Measurements from ENCODE around the gene SLC1A7.

The SLC1A7 gene

GRCh38 chr1:53104289-53104913 lies 38.0 kb downstream of the SLC1A7 start:
- Mint-ChIP-seq H3K27me3 (peaks cover 15% of the 10 kb centered on the region), H3K4me3 (no peak overlapping the region), H3K9me3 (no peaks in the 10 kb centered on the region), H3K4me1 (peaks cover 13% of the 10 kb centered on the region), H3K27ac (no peak overlapping the region)
- DNase-seq (no peak), ATAC-seq (no peak)

GRCh38 chr1:53094533-53094919 lies 47.9 kb downstream of the SLC1A7 start:
- DNase-seq (no peak), ATAC-seq (no peak)
- Mint-ChIP-seq H3K27me3 (no peaks in the 10 kb centered on the region), H3K27ac (no peak overlapping the region), H3K4me3 (no peak overlapping the region), H3K9me3 (no peaks in the 10 kb centered on the region), H3K4me1 (no peaks in the 10 kb centered on the region)

GRCh38 chr1:53093778-53094532 lies 48.5 kb downstream of the SLC1A7 start:
- no peak for ATAC-seq
- no peak overlapping the region for H3K4me3 Mint-ChIP-seq
- no peaks in the 10 kb centered on the region for H3K4me1 Mint-ChIP-seq
- no peak overlapping the region for H3K27ac Mint-ChIP-seq
- no peaks in the 10 kb centered on the region for H3K9me3 Mint-ChIP-seq
- DNase-seq: no peak
- no peaks in the 10 kb centered on the region for H3K27me3 Mint-ChIP-seq

GRCh38 chr1:53093451-53093754 lies 49.0 kb downstream of the SLC1A7 start:
- DNase-seq (no peak), ATAC-seq (no peak)
- no peak overlapping the region for H3K27ac Mint-ChIP-seq
- H3K4me1 Mint-ChIP-seq: no peaks in the 10 kb centered on the region
- no peaks in the 10 kb centered on the region for H3K9me3 Mint-ChIP-seq
- no peaks in the 10 kb centered on the region for H3K27me3 Mint-ChIP-seq
- H3K4me3 Mint-ChIP-seq: no peak overlapping the region

DNA sequence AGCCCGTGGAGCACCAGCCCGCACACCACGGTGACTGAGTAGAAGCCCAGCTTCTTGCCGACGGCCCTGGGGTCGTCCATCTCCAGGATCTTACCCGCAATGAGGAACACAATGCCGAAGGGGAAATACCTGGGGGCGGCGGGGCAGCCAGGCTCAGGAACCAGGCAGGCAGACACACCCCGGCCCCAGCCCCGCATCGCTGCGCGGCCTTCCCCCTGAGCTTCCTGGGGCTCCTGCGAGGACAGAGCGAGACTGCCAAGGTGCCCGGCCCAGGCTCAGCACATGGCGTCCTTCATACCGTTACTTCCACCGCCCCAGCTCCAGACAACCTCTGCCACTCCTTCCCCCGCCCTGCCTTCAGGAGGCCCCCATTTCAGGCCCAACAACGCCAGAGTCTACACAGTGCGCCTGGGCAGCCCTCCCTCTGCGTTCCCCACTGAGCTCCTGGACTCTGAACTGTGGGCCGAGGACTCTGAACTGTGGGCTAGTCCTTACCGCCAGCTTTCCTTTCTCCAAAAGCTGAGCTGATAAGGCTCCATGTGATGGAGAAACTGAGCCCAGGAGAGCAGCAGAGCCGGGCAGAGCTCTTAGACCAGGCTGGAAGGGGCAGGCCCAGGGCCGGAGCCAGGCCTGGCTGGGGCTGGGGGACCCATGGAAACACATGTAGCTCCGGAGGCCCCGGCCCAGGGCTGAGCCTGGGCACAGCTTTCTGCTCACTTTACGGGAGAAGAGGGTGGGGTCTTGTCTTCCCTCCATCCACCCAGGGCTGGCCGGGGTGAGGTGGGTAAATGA lies 49.6 kb downstream of the SLC1A7 start:
- H3K9me3 Mint-ChIP-seq: no peaks in the 10 kb centered on the region
- H3K27me3 Mint-ChIP-seq: no peaks in the 10 kb centered on the region
- DNase-seq (no peak), ATAC-seq (no peak)
- H3K27ac Mint-ChIP-seq: no peak overlapping the region
- H3K4me3 Mint-ChIP-seq: no peak overlapping the region
- no peaks in the 10 kb centered on the region for H3K4me1 Mint-ChIP-seq

- Mint-ChIP-seq H3K9me3 (no peaks in the 10 kb centered on the region), H3K27ac (no peak overlapping the region), H3K27me3 (no peaks in the 10 kb centered on the region), H3K4me1 (no peaks in the 10 kb centered on the region), H3K4me3 (no peak overlapping the region)
- DNase-seq (no peak), ATAC-seq (no peak)
Measured at GRCh38 chr1:53091841-53092645, 50.4 kb downstream of the SLC1A7 start.

DNA sequence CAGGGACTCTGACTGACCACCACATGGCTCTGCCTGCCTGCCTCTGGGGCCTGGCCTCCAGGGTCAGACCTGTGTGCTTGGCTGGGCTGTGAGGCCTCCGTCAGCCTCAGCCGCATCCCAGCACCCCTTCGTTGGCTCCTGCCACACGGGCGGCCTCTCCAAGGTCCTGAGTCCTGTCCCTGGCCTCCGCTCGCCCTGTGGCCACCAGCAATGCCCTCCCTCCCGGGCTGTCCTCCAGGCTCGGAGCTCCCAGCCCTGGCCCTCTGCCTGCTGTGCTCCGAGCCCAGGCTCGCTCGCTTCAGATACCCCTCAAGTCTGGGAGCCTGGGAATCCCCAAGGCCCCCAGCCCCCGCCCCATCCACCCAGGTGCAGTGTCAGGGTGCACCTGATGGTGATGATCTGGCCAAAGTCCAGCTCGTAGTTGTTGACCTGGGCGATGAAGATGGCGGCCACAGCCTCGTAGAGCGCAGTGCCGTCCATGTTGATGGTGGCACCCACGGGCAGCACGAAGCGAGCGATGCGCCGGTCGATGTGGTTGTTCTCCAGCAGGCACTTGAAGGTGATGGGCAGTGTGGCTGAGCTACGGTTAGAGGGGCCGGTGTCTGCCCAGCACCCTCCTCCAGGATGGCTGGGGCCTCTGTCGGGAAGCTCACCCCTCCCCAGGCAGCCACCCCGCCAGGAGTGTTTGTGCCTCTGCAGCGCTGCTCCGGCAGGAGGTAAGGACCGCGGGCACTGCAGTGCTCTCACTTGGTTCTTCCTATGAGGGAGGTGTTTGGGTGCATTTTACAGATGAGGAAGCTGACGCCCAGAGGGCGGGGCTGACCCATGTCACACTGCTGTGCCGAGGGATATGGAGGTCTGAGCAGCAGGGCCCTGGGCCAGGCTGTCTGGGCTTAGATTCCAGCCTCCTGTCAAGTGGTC lies 52.0 kb downstream of the SLC1A7 start:
- Mint-ChIP-seq H3K4me1 (no peaks in the 10 kb centered on the region), H3K4me3 (no peak overlapping the region), H3K27ac (no peak overlapping the region), H3K27me3 (no peaks in the 10 kb centered on the region), H3K9me3 (no peaks in the 10 kb centered on the region)
- DNase-seq (no peak), ATAC-seq (no peak)

DNA sequence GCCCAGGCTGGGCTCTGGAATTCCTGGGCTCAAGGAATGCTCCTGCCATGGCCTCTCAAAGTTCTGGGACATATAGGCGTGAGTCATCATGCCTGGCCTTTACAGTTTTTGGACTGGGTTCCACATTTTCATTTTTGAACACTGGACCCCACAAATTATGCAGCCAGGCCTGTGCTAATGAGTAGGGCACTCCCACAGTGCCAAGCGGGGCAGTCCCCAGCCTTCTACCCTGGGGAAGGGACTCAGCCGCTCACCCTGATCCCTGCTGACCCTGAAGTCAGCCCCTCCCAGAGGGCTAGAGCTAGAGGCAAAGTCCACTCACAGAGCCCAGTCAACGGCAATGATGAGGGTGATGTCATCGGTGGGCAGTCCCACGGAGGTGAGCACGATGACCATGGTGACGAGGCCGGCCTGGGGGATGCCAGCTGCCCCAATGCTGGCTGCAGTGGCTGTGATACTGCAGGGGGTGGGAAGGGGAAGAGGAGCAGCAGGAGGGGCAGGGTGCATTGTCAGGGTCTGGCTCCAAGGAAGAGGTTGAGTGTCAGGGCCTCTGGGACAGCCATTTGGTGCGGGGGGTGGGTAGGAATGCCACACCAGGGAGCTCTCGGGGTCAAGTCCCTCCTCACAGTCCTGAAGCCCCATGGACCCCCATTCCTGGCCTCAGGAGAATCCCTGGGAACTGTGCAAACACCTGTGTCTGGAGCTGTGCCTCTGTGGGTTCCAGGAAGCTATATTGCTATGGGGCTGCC lies 52.8 kb downstream of the SLC1A7 start:
- Mint-ChIP-seq H3K27ac (no peak overlapping the region), H3K4me3 (no peak overlapping the region), H3K9me3 (no peaks in the 10 kb centered on the region), H3K27me3 (no peaks in the 10 kb centered on the region), H3K4me1 (no peaks in the 10 kb centered on the region)
- DNase-seq (no peak), ATAC-seq (no peak)

DNA sequence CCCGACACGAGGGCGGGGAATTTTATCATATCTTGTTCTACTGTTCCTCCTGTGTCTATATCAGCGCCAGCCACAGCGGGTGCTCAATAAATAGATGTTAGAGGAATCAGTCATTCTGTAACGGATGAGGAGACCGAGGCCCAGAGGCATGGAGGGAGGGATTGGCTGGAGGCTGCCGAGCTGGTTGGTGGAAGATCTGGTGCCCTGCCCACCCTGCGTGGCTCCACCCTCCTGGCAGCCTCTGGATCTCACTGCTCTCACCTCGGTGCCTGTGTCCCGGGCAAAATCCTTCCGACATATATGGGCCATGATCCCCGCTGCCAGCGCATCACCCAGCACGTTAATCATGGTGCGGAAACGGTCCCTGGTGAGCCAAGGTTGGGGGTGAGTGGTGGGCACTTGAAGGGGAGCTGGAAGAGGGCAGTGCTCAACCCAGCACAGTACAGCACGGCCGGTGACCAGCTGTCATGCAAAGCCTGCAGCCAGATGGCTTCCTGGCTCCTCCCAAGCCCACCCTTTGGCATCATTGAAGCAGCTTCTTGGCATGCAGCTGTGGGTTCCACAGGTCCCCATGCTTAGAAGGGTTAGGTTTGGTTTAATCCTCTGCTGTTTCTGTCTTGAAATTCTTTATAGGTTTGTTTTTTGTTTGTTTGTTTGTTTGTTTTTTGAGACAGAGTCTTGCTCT lies 53.7 kb downstream of the SLC1A7 start:
- peak overlapping the region in 1 of 2 donors; percentile 74 for H3K27ac Mint-ChIP-seq
- no peak overlapping the region for H3K4me3 Mint-ChIP-seq
- ATAC-seq: no peak
- H3K4me1 Mint-ChIP-seq: no peaks in the 10 kb centered on the region
- H3K9me3 Mint-ChIP-seq: no peaks in the 10 kb centered on the region
- H3K27me3 Mint-ChIP-seq: no peaks in the 10 kb centered on the region
- DNase-seq: no peak

DNA sequence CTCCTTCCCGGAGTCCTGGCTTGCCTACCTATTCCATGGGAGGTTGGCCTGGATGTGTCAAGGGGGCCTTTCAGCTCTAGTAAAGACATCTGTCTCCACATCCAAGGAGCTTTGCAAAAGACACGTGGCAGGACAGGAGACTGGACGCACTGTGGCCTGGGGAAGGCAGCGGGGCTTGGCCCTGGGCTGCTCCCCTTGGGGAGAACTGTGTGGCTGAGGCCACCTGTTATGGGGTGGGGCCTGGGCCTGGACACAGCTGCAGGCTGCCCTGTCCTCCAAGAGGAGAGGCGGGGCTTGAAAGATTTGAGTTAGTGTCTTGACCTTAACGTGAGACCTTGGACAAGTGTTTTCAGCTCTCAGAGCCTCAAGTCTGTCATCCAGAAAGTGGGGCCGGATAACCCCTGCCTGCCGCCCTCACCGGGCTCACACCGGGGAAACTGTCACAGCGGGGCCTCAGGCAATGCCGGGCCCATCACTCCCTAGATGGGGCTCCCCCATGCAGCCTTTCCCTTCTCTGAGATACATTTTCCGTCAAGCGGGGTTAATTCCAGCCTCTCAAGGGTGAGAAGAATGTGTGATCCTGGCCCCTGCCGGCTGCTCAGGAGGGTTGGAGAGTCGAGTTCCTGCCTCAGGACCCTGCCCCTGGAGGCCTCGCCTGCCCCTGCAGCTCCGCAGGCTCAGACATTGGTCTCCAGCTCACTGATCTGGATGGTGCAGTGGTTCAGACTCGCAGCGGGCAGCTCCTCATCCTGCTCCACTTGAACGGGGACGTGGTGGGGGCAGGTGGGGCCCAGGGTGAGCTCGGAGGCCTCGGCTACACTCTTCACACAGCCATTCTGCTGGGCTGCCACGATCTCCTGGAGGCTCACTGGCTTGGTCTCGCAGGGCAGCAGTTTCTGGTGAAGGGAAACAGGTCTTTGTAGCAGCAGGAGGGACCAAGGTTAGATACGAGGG lies 54.8 kb downstream of the SLC1A7 start:
- Mint-ChIP-seq H3K4me1 (no peaks in the 10 kb centered on the region), H3K27ac (no peak overlapping the region), H3K4me3 (no peak overlapping the region), H3K9me3 (no peaks in the 10 kb centered on the region), H3K27me3 (no peaks in the 10 kb centered on the region)
- no peak for ATAC-seq
- no peak for DNase-seq

- Mint-ChIP-seq H3K27ac (no peak overlapping the region), H3K4me1 (no peaks in the 10 kb centered on the region), H3K9me3 (no peaks in the 10 kb centered on the region), H3K4me3 (no peak overlapping the region), H3K27me3 (no peaks in the 10 kb centered on the region)
- ATAC-seq: no peak
- no peak for DNase-seq
Measured at GRCh38 chr1:53086491-53087070, 55.9 kb downstream of the SLC1A7 start.

- Mint-ChIP-seq H3K4me1 (no peaks in the 10 kb centered on the region), H3K27ac (no peak overlapping the region), H3K4me3 (no peak overlapping the region), H3K9me3 (no peaks in the 10 kb centered on the region), H3K27me3 (no peaks in the 10 kb centered on the region)
- no peak for DNase-seq
- ATAC-seq: no peak
Measured at GRCh38 chr1:53085405-53085804, 57.0 kb downstream of the SLC1A7 start.

DNA sequence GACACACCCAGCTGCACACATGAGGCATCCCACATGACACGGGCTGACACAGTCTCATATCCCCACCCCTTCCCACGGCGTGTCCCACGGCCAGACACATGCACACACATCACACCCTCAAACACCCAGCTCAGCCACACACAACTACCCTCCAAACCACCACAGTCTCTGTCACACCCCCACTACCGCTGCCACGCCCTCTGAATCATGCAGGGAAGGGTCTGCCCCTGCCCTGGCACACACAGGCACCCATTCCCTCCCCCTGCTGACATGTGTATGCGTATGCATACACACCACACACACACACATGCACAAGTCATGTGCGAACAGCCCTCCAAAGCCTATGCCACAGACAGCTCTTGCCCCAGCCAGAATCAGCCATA lies 57.9 kb downstream of the SLC1A7 start:
- no peaks in the 10 kb centered on the region for H3K4me1 Mint-ChIP-seq
- no peak overlapping the region for H3K4me3 Mint-ChIP-seq
- H3K27me3 Mint-ChIP-seq: no peaks in the 10 kb centered on the region
- no peak for ATAC-seq
- no peak for DNase-seq
- peak overlapping the region in 1 of 2 donors; percentile 12 for H3K27ac Mint-ChIP-seq
- H3K9me3 Mint-ChIP-seq: no peaks in the 10 kb centered on the region
